Measurements from ENCODE around the gene MYBPH. TPM values are rescaled to one million over a fixed set of nuclear protein-coding genes. Genes with fewer than 3 reads are reported as not detected.

MYBPH gene
- total and polyA plus RNA-seq, 10 of the 15 experiments (the other 5 are each of a cell fraction or from before 2014, with no cell fraction given): 0.06 to 0.10 TPM; not detected in 8

DNA sequence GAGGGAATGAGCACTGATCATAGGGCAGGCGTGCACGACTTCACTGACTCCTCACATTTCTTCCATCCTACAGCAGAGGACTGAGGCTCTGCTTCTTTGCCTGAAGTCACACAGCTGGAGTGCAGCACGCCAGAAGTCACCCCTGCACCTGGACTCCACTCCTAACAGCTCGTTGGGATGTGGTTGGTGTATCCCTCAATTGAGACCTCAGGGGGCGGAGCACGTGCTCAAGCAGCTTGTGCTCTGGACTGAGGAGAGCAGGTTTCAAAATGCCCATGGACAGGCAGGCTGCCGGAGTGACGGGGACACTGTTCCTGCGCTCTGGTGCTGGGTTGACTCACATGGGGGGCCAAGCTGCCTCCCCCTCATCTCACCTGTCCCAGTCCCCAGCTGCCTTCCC, 39.9 kb upstream of the MYBPH start (continued):
- TF ChIP-seq, protein P1, sequence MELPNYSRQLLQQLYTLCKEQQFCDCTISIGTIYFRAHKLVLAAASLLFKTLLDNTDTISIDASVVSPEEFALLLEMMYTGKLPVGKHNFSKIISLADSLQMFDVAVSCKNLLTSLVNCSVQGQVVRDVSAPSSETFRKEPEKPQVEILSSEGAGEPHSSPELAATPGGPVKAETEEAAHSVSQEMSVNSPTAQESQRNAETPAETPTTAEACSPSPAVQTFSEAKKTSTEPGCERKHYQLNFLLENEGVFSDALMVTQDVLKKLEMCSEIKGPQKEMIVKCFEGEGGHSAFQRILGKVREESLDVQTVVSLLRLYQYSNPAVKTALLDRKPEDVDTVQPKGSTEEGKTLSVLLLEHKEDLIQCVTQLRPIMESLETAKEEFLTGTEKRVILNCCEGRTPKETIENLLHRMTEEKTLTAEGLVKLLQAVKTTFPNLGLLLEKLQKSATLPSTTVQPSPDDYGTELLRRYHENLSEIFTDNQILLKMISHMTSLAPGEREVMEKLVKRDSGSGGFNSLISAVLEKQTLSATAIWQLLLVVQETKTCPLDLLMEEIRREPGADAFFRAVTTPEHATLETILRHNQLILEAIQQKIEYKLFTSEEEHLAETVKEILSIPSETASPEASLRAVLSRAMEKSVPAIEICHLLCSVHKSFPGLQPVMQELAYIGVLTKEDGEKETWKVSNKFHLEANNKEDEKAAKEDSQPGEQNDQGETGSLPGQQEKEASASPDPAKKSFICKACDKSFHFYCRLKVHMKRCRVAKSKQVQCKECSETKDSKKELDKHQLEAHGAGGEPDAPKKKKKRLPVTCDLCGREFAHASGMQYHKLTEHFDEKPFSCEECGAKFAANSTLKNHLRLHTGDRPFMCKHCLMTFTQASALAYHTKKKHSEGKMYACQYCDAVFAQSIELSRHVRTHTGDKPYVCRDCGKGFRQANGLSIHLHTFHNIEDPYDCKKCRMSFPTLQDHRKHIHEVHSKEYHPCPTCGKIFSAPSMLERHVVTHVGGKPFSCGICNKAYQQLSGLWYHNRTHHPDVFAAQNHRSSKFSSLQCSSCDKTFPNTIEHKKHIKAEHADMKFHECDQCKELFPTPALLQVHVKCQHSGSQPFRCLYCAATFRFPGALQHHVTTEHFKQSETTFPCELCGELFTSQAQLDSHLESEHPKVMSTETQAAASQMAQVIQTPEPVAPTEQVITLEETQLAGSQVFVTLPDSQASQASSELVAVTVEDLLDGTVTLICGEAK (IDR thresholded peaks at IDR 0.05; ENCODE audit: borderline replicate concordance): no peak
- TF ChIP-seq NKRF (conservative IDR thresholded peaks at IDR 0.05) (no peak), SMAD1 (IDR thresholded peaks at IDR 0.05; ENCODE audit: low read depth, partially characterized antibody) (no peak), E2F8 (IDR thresholded peaks at IDR 0.05; ENCODE audit: low read depth, partially characterized antibody) (no peak), SP1 (IDR thresholded peaks at IDR 0.05; ENCODE audit: low read depth, low read length) (no peak), SMAD5 (IDR thresholded peaks at IDR 0.05; ENCODE audit: low read depth) (no peak)
- TF ChIP-seq, protein P2, sequence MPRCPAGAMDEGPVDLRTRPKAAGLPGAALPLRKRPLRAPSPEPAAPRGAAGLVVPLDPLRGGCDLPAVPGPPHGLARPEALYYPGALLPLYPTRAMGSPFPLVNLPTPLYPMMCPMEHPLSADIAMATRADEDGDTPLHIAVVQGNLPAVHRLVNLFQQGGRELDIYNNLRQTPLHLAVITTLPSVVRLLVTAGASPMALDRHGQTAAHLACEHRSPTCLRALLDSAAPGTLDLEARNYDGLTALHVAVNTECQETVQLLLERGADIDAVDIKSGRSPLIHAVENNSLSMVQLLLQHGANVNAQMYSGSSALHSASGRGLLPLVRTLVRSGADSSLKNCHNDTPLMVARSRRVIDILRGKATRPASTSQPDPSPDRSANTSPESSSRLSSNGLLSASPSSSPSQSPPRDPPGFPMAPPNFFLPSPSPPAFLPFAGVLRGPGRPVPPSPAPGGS (IDR thresholded peaks at IDR 0.05; ENCODE audit: borderline replicate concordance, insufficient read depth, low read depth, low read length, poor library complexity, severe bottlenecking): no peak
